Left renal cortex interstitium (tissue), 4 donors: ENCODE measurements around the gene GPR55. TPM values are rescaled to one million over a fixed set of nuclear protein-coding genes. Genes with fewer than 3 reads are reported as not detected.
"Not testable (repeated sequence)": the region's sequence is repeated elsewhere in the genome, so short reads cannot be mapped to it uniquely, and the experiment has no call there.

Experiments used
- DNase-seq, 4 donors: peaks; one replicate each; pipeline ENCODE4 v3.0.0-alpha.2; 2013; ENCODE audit warnings: low read depth in 4 of 4, low spot score in 2 of 4, missing footprints in 1 of 4
- polyA plus RNA-seq, 4 donors: library from polyadenylated mRNA; unstranded; fragments of 120-200 nt; gene quantifications; one replicate each; pipeline ENCODE4 v1.2.1, GENCODE V29; 2013; ENCODE audit not compliant: insufficient read length in 4 of 4

The GPR55 gene
- under 1 TPM; 0.18 to 0.44 (median 0.23) TPM for polyA plus RNA-seq

GRCh38 chr2:230924470-230925341 lies at the start of gene GPR55:
Gene GPR55 (minus strand): TSS chr2:230925242. CDS start chr2:230910962, 14,280 bp downstream.
- no peak for DNase-seq

GRCh38 chr2:230974096-230974913 lies 49.3 kb upstream of the GPR55 start:
- DNase-seq, result no peak

- no peak for DNase-seq
Observed at GRCh38 chr2:230972046-230972445, 47.0 kb upstream of the GPR55 start.

- DNase-seq, result no peak
Observed at GRCh38 chr2:230969659-230970015, 44.6 kb upstream of the GPR55 start.

- no peak for DNase-seq
Observed at GRCh38 chr2:230968921-230969658, 44.0 kb upstream of the GPR55 start.

GRCh38 chr2:230968314-230968713 lies 43.3 kb upstream of the GPR55 start:
- DNase-seq, result not testable (repeated sequence)

GRCh38 chr2:230967113-230967512 lies 42.1 kb upstream of the GPR55 start:
- DNase-seq, result no peak

GRCh38 chr2:230964136-230964730 lies 39.2 kb upstream of the GPR55 start:
- DNase-seq, result no peak

- no peak for DNase-seq
Observed at GRCh38 chr2:230961091-230961491, 36.0 kb upstream of the GPR55 start.

- DNase-seq, result no peak
Observed at GRCh38 chr2:230960026-230960425, 35.0 kb upstream of the GPR55 start.

- no peak for DNase-seq
Observed at GRCh38 chr2:230958820-230959756, 34.0 kb upstream of the GPR55 start.

GRCh38 chr2:230957756-230958391 lies 32.8 kb upstream of the GPR55 start:
- no peak for DNase-seq

GRCh38 chr2:230956827-230957755 lies 32.0 kb upstream of the GPR55 start:
- DNase-seq, result no peak

GRCh38 chr2:230955163-230955737 lies 30.2 kb upstream of the GPR55 start:
- no peak for DNase-seq

GRCh38 chr2:230954746-230955145 lies 29.7 kb upstream of the GPR55 start:
- no peak for DNase-seq

GRCh38 chr2:230953845-230954244 lies 28.8 kb upstream of the GPR55 start:
- no peak for DNase-seq

GRCh38 chr2:230952226-230952956 lies 27.3 kb upstream of the GPR55 start:
- no peak for DNase-seq
